ENCODE results near the gene SIN3A. TPM values are rescaled to one million over a fixed set of nuclear protein-coding genes. Genes with fewer than 3 reads are reported as not detected.

SIN3A gene
- total RNA-seq: 10 to 100 TPM; 19.6 to 21.9 TPM
- 1 to 10 TPM; 6.8 to 7.1 TPM for polyA plus RNA-seq

- WGBS: under 1% methylated on average over 39 of the region's 39 CpGs
- Histone ChIP-seq H3K36me3 (ENCODE audit: control insufficient read depth in 4 of 4, insufficient read depth in 3 of 4, low read depth in 1 of 4, low read length in 3 of 4) (peaks cover 0 to 3% (median 1%) of the 10 kb centered on the region in 4 donors), H3K4me1 (ENCODE audit: control insufficient read depth in 4 of 4, insufficient read depth in 4 of 4, low read length in 3 of 4) (peaks cover 1 to 35% (median 25%) of the 10 kb centered on the region in 4 donors), H3K9me3 (ENCODE audit: control insufficient read depth in 4 of 4, low read length in 3 of 4) (no peaks in the 10 kb centered on the region), H3K27me3 (ENCODE audit: control insufficient read depth in 4 of 4, insufficient read depth in 4 of 4, low read length in 3 of 4) (no peaks in the 10 kb centered on the region), H3K4me3 (ENCODE audit: low read depth in 1 of 3, low read length in 3 of 3) (peak within 1 kb of the TSS; percentile 85 to 89 (median 86)), H3K27ac (ENCODE audit: low read depth in 1 of 2, low read length in 2 of 2) (peak within 1 kb of the TSS; percentile 96 to 98), H3K9ac (ENCODE audit: low read depth in 1 of 2, low read length in 2 of 2) (peak within 1 kb of the TSS; percentile 25 to 86)
- TF ChIP-seq YY1 (IDR thresholded peaks at IDR 0.05): peak; percentile 89
- TF ChIP-seq ATF3 (IDR thresholded peaks at IDR 0.05): peak; percentile 25
- no peak for TF ChIP-seq FOXA2 (IDR thresholded peaks at IDR 0.05)
- TF ChIP-seq RXRA (IDR thresholded peaks at IDR 0.05): peak; percentile 34 to 66
- peak; percentile 98 for TF ChIP-seq SP1 (IDR thresholded peaks at IDR 0.05)
- no peak for TF ChIP-seq FOXA1 (IDR thresholded peaks at IDR 0.05)
- peak in 1 of 2 donors; percentile 15 for TF ChIP-seq RAD21 (IDR thresholded peaks at IDR 0.05)
- TF ChIP-seq JUND (IDR thresholded peaks at IDR 0.05): peak; percentile 28 to 55
- no peak for TF ChIP-seq GABPA (IDR thresholded peaks at IDR 0.05 in 1 of 2, conservative IDR thresholded peaks at IDR 0.05 in 1 of 2)
- peak; percentile 14 for TF ChIP-seq ZBTB33 (IDR thresholded peaks at IDR 0.05)
- TF ChIP-seq MAX (IDR thresholded peaks at IDR 0.05): peak; percentile 27
- TF ChIP-seq EGR1 (IDR thresholded peaks at IDR 0.05; ENCODE audit: low read depth in 2 of 2): peak in 1 of 2 donors; percentile 72
- peak; percentile 62 for TF ChIP-seq REST (IDR thresholded peaks at IDR 0.05)
- TF ChIP-seq TAF1 (conservative IDR thresholded peaks at IDR 0.05): peak; percentile 87
- peak in 1 of 2 donors; percentile 55 for TF ChIP-seq HNF4A (conservative IDR thresholded peaks at IDR 0.05)
- TF ChIP-seq HNF4G (IDR thresholded peaks at IDR 0.05): no peak
- TF ChIP-seq CTCF (IDR thresholded peaks at IDR 0.05; ENCODE audit: low read depth, low read length, missing input control): no peak
- TF ChIP-seq NR2F2 (IDR thresholded peaks at IDR 0.05): no peak
- peak; percentile 98 for DNase-seq (ENCODE audit: low spot score)
These were observed at the start of gene SIN3A for GRCh38 chr15:75451674-75452363. TSS of gene SIN3A (minus strand) at chr15:75451690. CDS start at chr15:75430375, 21,315 bp downstream.
